ENCODE data around the gene SSU72. TPM values are rescaled to one million over a fixed set of nuclear protein-coding genes. Genes with fewer than 3 reads are reported as not detected.
"Not testable (repeated sequence)": the region's sequence is repeated elsewhere in the genome, so short reads cannot be mapped to it uniquely, and the experiment has no call there.

SSU72 gene
- total RNA-seq, 8 experiments from 2014 or later, result 73.2 to 138 (median 95.5) TPM

GRCh38 chr1:1495461-1495975, 79.1 kb downstream of the SSU72 start:
- H3K4me3 ChIP-seq; in situ Hi-C loops (cut with MboI; ENCODE audit: low pct_unique_long_range_greater_than_20kb in 2 of 9, low sequenced_read_pairs in 9 of 9, unreplicated experiment in 9 of 9); H3K27ac ChIP-seq; H3K4me1 ChIP-seq (replicated peaks in 1 of 2): not testable (repeated sequence)
- WGBS, 10 experiments, result 80 to 100% (median 91%) methylated on average over 1 to 13 of the region's 18 CpGs; no CpG with 5 or more reads in 4 of the 10 experiments
- peak in 5 of 8 experiments; percentile 18 to 40 (median 27) for ATAC-seq (replicated peaks in 6 of 8)

- H3K27ac ChIP-seq; in situ Hi-C loops (cut with MboI; ENCODE audit: low pct_unique_long_range_greater_than_20kb in 2 of 9, low sequenced_read_pairs in 9 of 9, unreplicated experiment in 9 of 9); H3K4me1 ChIP-seq (replicated peaks in 1 of 2); H3K4me3 ChIP-seq: not testable (repeated sequence)
- ATAC-seq (replicated peaks in 6 of 8), result peak in 1 of 8 experiments; percentile 3
- 100% methylated on average over 7 to 9 of the region's 22 CpGs; no CpG with 5 or more reads in 8 of the 10 experiments for WGBS, 10 experiments
These were observed 80.4 kb downstream of the SSU72 start for GRCh38 chr1:1494311-1494710.

Other genes with a start within 250 kb of the SSU72 start
- 1 to 10 TPM in 6 of 8 experiments, under 1 TPM in 2; 0.65 to 2.3 (median 1.2) TPM for gene TAS1R3, start 243.6 kb downstream of the SSU72 start, total RNA-seq
- 10 to 100 TPM; 47.8 to 81.4 (median 56.8) TPM for gene DVL1, start 225.4 kb downstream of the SSU72 start, total RNA-seq
- gene MXRA8, start 216.3 kb downstream of the SSU72 start, total RNA-seq, result 100 to 1,000 TPM in 2 of 8 experiments, 10 to 100 TPM in 6; 13.2 to 115 (median 34.5) TPM
- 100 to 1,000 TPM in 7 of 8 experiments, 10 to 100 TPM in 1; 85.0 to 210 (median 152) TPM for gene AURKAIP1, start 199.7 kb downstream of the SSU72 start, total RNA-seq
- 100 to 1,000 TPM in 7 of 8 experiments, 10 to 100 TPM in 1; 99.6 to 392 (median 163) TPM for gene CCNL2, start 175.5 kb downstream of the SSU72 start, total RNA-seq
- gene MRPL20, start 167.6 kb downstream of the SSU72 start, total RNA-seq, result 100 to 1,000 TPM; 127 to 221 (median 160) TPM
- 1 to 10 TPM in 2 of 8 experiments, under 1 TPM in 6; 0.21 to 1.9 (median 0.61) TPM for gene ANKRD65, start 153.6 kb downstream of the SSU72 start, total RNA-seq
- gene VWA1, start 139.2 kb downstream of the SSU72 start, total RNA-seq, result 10 to 100 TPM in 2 of 8 experiments, 1 to 10 TPM in 5, under 1 TPM in 1; 0.51 to 19.5 (median 5.8) TPM
- 1 to 10 TPM in 2 of 8 experiments, under 1 TPM in 6; 0.38 to 2.1 (median 0.64) TPM for gene ATAD3C, start 125.2 kb downstream of the SSU72 start, total RNA-seq
- 10 to 100 TPM; 15.2 to 66.0 (median 32.7) TPM for gene ATAD3B, start 103.1 kb downstream of the SSU72 start, total RNA-seq
- gene ATAD3A, start 62.7 kb downstream of the SSU72 start, total RNA-seq, result 10 to 100 TPM; 19.8 to 65.2 (median 35.2) TPM
- gene TMEM240, start 34.2 kb downstream of the SSU72 start, total RNA-seq, result 10 to 100 TPM in 5 of 8 experiments, 1 to 10 TPM in 1, under 1 TPM in 2; 0.61 to 14.0 (median 10.5) TPM
- 10 to 100 TPM in 1 of 8 experiments, 1 to 10 TPM in 7; 4.6 to 10.3 (median 6.9) TPM for gene FNDC10, start 25.3 kb upstream of the SSU72 start, total RNA-seq
- 10 to 100 TPM; 19.4 to 71.9 (median 41.6) TPM for gene MIB2, start 40.6 kb upstream of the SSU72 start, total RNA-seq
- gene MMP23B, start 57.3 kb upstream of the SSU72 start, total RNA-seq, result 10 to 100 TPM in 1 of 8 experiments, 1 to 10 TPM in 7; 1.3 to 11.8 (median 2.5) TPM
- gene CDK11B, start 84.1 kb upstream of the SSU72 start, total RNA-seq, result 10 to 100 TPM; 15.5 to 32.9 (median 23.5) TPM
- 10 to 100 TPM; 35.5 to 98.7 (median 58.9) TPM for gene SLC35E2B, start 117.9 kb upstream of the SSU72 start, total RNA-seq
- 10 to 100 TPM; 17.8 to 44.6 (median 25.1) TPM for gene CDK11A, start 149.5 kb upstream of the SSU72 start, total RNA-seq
- 100 to 1,000 TPM in 1 of 8 experiments, 10 to 100 TPM in 7; 28.6 to 103 (median 41.1) TPM for gene NADK, start 203.6 kb upstream of the SSU72 start, total RNA-seq

Measured in motor neuron (in vitro differentiated cells).